SH-SY5Y (cell line): ENCODE data around the gene SFTPB.

ENCODE experiments used
- GATA2 ChIP-seq: IDR thresholded peaks from 2 replicates; pipeline ENCODE4 v1.6.1; 2011; ENCODE audit warnings: mild to moderate bottlenecking, low read depth, low read length
- GATA3 ChIP-seq: IDR thresholded peaks from 2 replicates; pipeline ENCODE4 v1.6.1; 2011; ENCODE audit warnings: low read depth, mild to moderate bottlenecking, low read length, moderate library complexity

Gene SFTPB

GRCh38 chr2:85706063-85706462 is 38.1 kb upstream of the SFTPB start:
- TF ChIP-seq GATA3 = no peak

GRCh38 chr2:85705680-85706039 is 37.7 kb upstream of the SFTPB start:
- TF ChIP-seq GATA2 = no peak
- no peak for TF ChIP-seq GATA3

DNA sequence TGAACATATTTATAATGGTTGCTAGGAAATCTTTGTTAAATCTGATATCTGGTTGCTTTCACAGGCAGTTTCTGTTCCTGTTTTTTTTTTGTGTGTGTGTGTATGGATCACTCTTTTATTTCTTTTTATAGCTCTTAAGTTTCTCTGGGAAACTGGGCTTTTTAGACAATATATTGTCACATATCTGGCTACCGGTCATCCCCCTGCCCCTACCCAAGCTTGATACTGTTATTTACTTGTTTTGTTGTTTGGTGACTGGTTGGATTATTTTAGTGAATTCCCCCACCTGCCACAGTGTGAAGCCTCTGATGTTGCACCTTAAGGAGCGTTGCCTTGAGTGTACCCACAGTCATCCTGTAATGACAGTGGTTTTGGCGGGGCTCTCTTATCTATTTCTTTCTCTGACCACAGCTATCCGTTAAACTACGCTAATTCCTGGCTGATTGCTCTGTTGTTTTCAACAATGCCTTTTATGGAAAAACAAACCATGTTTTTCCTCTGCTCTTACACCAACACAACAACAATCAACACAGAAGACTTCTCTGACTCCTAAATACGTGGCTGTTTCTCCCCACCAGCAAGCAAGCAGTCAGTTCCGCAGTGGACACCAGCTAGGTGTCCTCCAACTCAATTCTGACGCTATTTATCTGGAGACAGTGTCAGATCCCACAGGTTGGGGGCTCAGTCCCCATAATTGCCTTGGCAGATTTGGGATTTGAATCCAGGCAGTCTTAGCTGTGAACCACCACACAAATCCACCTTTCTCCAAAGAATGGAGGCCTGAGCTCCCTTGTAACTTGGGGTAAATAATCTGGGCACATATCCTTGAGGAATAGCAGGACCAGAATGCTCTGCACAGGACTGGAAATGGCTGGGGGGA is 37.0 kb upstream of the SFTPB start:
- TF ChIP-seq GATA3 (no peak), GATA2 (no peak)

- no peak for TF ChIP-seq GATA3
- TF ChIP-seq GATA2 = no peak
These were observed 36.0 kb upstream of the SFTPB start for GRCh38 chr2:85704038-85704437.

DNA sequence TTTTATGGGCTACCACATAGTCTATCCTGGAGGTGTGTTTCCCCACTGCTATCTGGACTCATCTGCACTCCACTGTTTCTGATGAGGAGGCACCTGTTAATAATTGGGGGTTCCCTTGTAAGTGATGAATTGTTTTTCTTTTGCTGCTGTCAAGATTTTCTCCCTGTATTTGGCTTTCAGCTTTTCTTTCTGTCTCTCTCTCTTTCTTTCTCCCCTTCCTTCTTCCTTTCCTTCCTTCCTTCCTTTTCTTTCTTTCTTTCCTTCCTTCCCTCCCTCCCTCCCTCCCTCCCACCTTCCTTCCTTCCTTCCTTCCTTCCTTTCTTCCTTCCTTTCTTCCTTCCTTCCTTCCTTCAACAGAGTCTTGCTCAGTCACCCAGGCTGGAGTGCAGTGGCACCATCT is 35.3 kb upstream of the SFTPB start:
- TF ChIP-seq GATA3 (no peak), GATA2 (no peak)

GRCh38 chr2:85702800-85703199 is 34.8 kb upstream of the SFTPB start:
- TF ChIP-seq GATA3 (no peak), GATA2 (no peak)

- no peak for TF ChIP-seq GATA2
- TF ChIP-seq GATA3 = no peak
These were observed 34.2 kb upstream of the SFTPB start for GRCh38 chr2:85702172-85702571.

GRCh38 chr2:85699325-85699724 is 31.3 kb upstream of the SFTPB start:
- TF ChIP-seq GATA2 (no peak), GATA3 (no peak)

- TF ChIP-seq GATA3 (no peak), GATA2 (no peak)
These were observed 30.9 kb upstream of the SFTPB start for GRCh38 chr2:85698880-85699254.

- TF ChIP-seq GATA2 = no peak
- TF ChIP-seq GATA3 = no peak
These were observed 30.3 kb upstream of the SFTPB start for GRCh38 chr2:85698184-85698879.

DNA sequence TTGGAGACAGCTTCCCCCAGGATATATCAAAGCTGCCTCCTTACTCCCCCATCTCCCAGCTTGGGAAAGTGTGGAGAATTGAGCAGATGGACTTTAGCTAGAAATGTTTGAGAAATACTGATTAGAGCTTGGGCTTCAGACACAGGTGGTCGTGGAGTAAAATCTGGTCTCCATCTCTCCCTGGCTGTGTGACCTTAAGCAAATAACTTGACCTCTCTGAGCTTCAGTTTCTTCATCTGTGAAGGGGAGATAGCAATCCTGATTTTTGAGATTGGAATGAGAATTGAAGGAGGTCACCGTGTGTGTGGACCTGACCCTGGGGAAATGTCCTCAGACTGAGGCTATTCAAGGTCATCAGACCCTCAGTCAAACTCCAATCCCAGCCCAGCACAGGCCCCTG is 29.7 kb upstream of the SFTPB start:
- TF ChIP-seq GATA3 = no peak
- no peak for TF ChIP-seq GATA2

GRCh38 chr2:85697096-85697495 is 29.1 kb upstream of the SFTPB start:
- TF ChIP-seq GATA3 (no peak), GATA2 (no peak)

GRCh38 chr2:85695691-85696668 is 28.0 kb upstream of the SFTPB start:
- no peak for TF ChIP-seq GATA3
- 0 out of 2 replicates have a peak, but pooled peaks have one; percentile 32 for TF ChIP-seq GATA2

- TF ChIP-seq GATA2 (no peak), GATA3 (no peak)
These were observed 27.1 kb upstream of the SFTPB start for GRCh38 chr2:85695121-85695520.
